ENCODE data around the gene PSMC3.
A peak's percentile ranks its signal among the peaks of the same experiment; 100 is the strongest.

Gene PSMC3

GRCh38 chr11:47380078-47380477 lies 46.2 kb downstream of the PSMC3 start:
- Histone ChIP-seq H3K27me3 (no peaks in the 10 kb centered on the region), H3K4me1 (ENCODE audit: control insufficient read depth in 1 of 2, insufficient read depth in 1 of 2, low read depth in 1 of 2, low read length in 1 of 2) (peaks cover 57 to 66% of the 10 kb centered on the region in 2 experiments), H3K36me3 (peaks cover 41% of the 10 kb centered on the region), H3K9me3 (no peaks in the 10 kb centered on the region), H3K27ac (peak overlapping the region; percentile 73), H3K4me3 (ENCODE audit: low read depth in 1 of 2, low read length in 1 of 2) (no peak overlapping the region)
- no peak for TF ChIP-seq CTCF (IDR thresholded peaks at IDR 0.05)

GRCh38 chr11:47379317-47379716 lies 46.9 kb downstream of the PSMC3 start:
- no peak for TF ChIP-seq CTCF (IDR thresholded peaks at IDR 0.05)
- Histone ChIP-seq H3K4me3 (ENCODE audit: low read depth in 1 of 2, low read length in 1 of 2) (peak overlapping the region; percentile 92 to 97), H3K9me3 (no peaks in the 10 kb centered on the region), H3K4me1 (ENCODE audit: control insufficient read depth in 1 of 2, insufficient read depth in 1 of 2, low read depth in 1 of 2, low read length in 1 of 2) (peaks cover 63 to 66% of the 10 kb centered on the region in 2 experiments), H3K27ac (peak overlapping the region; percentile 99), H3K27me3 (no peaks in the 10 kb centered on the region), H3K36me3 (peaks cover 49% of the 10 kb centered on the region)

- no peak for TF ChIP-seq CTCF (IDR thresholded peaks at IDR 0.05)
- H3K36me3 ChIP-seq = peaks cover 54% of the 10 kb centered on the region
- no peaks in the 10 kb centered on the region for H3K27me3 ChIP-seq
- peak overlapping the region; percentile 99 for H3K27ac ChIP-seq
- peak overlapping the region; percentile 92 to 97 for H3K4me3 ChIP-seq (ENCODE audit: low read depth in 1 of 2, low read length in 1 of 2)
- H3K4me1 ChIP-seq (ENCODE audit: control insufficient read depth in 1 of 2, insufficient read depth in 1 of 2, low read depth in 1 of 2, low read length in 1 of 2) = peaks cover 67 to 68% of the 10 kb centered on the region in 2 experiments
- H3K9me3 ChIP-seq = no peaks in the 10 kb centered on the region
Observed at GRCh38 chr11:47378836-47379170, 47.4 kb downstream of the PSMC3 start.

GRCh38 chr11:47378010-47378835 lies 48.0 kb downstream of the PSMC3 start, which contains the start of gene SPI1:
Gene SPI1 (minus strand): TSS chr11:47378547. CDS start chr11:47378353, 194 bp downstream.
- H3K36me3 ChIP-seq = peaks cover 56% of the 10 kb centered on the region
- H3K9me3 ChIP-seq = no peaks in the 10 kb centered on the region
- H3K27ac ChIP-seq = peak within 1 kb of the TSS; percentile 99
- H3K4me1 ChIP-seq (ENCODE audit: control insufficient read depth in 1 of 2, insufficient read depth in 1 of 2, low read depth in 1 of 2, low read length in 1 of 2) = peaks cover 67 to 68% of the 10 kb centered on the region in 2 experiments
- peak; percentile 45 for TF ChIP-seq CTCF (IDR thresholded peaks at IDR 0.05)
- H3K27me3 ChIP-seq = no peaks in the 10 kb centered on the region
- H3K4me3 ChIP-seq (ENCODE audit: low read depth in 1 of 2, low read length in 1 of 2) = peak within 1 kb of the TSS; percentile 92 to 97

- TF ChIP-seq CTCF (IDR thresholded peaks at IDR 0.05) = no peak
- no peaks in the 10 kb centered on the region for H3K9me3 ChIP-seq
- no peaks in the 10 kb centered on the region for H3K27me3 ChIP-seq
- H3K27ac ChIP-seq = peak overlapping the region; percentile 99
- H3K4me1 ChIP-seq (ENCODE audit: control insufficient read depth in 1 of 2, insufficient read depth in 1 of 2, low read depth in 1 of 2, low read length in 1 of 2) = peaks cover 67 to 68% of the 10 kb centered on the region in 2 experiments
- peaks cover 57% of the 10 kb centered on the region for H3K36me3 ChIP-seq
- H3K4me3 ChIP-seq (ENCODE audit: low read depth in 1 of 2, low read length in 1 of 2) = peak overlapping the region; percentile 92 to 97
Observed at GRCh38 chr11:47377571-47378009, 48.6 kb downstream of the PSMC3 start.
